AG09309 (cell line): ENCODE results near the gene ABLIM2.
"Not testable (repeated sequence)": the region's sequence is repeated elsewhere in the genome, so short reads cannot be mapped to it uniquely, and the experiment has no call there.

Experiments
- DNase-seq: peaks from one replicate; pipeline ENCODE4 v3.0.0-alpha.2; 2010; ENCODE audit warnings: low read depth
- H3K4me3 ChIP-seq: 2 replicates; pipeline ENCODE4 v1.5.1; 2011; ENCODE audit warnings: mild to moderate bottlenecking, low read depth, low read length, moderate library complexity; ENCODE audit not compliant: control insufficient read depth
- CTCF ChIP-seq: IDR thresholded peaks from 2 replicates; pipeline ENCODE4 v1.5.1; 2011; ENCODE audit warnings: mild to moderate bottlenecking, low read depth, low read length, inconsistent platforms; ENCODE audit not compliant: insufficient read depth, control insufficient read depth; ENCODE audit errors: missing control alignments

The ABLIM2 gene

GRCh38 chr4:7947927-7948326, 210.7 kb downstream of the ABLIM2 start:
- no peak for DNase-seq
- no peak overlapping the region for H3K4me3 ChIP-seq
- no peak for TF ChIP-seq CTCF

- H3K4me3 ChIP-seq = no peak overlapping the region
- DNase-seq = no peak
- no peak for TF ChIP-seq CTCF
These were observed 212.8 kb downstream of the ABLIM2 start for GRCh38 chr4:7945709-7946380.

- H3K4me3 ChIP-seq = no peak overlapping the region
- DNase-seq = no peak
- TF ChIP-seq CTCF = no peak
These were observed 213.9 kb downstream of the ABLIM2 start for GRCh38 chr4:7944599-7945220.

GRCh38 chr4:7943688-7944087, 214.9 kb downstream of the ABLIM2 start:
- not testable (repeated sequence) for DNase-seq, H3K4me3 ChIP-seq

- no peak for TF ChIP-seq CTCF
- H3K4me3 ChIP-seq = no peak overlapping the region
- no peak for DNase-seq
These were observed 215.4 kb downstream of the ABLIM2 start for GRCh38 chr4:7943211-7943610.

- DNase-seq = no peak
- TF ChIP-seq CTCF = no peak
- no peak overlapping the region for H3K4me3 ChIP-seq
These were observed 216.6 kb downstream of the ABLIM2 start for GRCh38 chr4:7941965-7942496.
